ENCODE data around the gene TDP2.

Gene TDP2

DNA sequence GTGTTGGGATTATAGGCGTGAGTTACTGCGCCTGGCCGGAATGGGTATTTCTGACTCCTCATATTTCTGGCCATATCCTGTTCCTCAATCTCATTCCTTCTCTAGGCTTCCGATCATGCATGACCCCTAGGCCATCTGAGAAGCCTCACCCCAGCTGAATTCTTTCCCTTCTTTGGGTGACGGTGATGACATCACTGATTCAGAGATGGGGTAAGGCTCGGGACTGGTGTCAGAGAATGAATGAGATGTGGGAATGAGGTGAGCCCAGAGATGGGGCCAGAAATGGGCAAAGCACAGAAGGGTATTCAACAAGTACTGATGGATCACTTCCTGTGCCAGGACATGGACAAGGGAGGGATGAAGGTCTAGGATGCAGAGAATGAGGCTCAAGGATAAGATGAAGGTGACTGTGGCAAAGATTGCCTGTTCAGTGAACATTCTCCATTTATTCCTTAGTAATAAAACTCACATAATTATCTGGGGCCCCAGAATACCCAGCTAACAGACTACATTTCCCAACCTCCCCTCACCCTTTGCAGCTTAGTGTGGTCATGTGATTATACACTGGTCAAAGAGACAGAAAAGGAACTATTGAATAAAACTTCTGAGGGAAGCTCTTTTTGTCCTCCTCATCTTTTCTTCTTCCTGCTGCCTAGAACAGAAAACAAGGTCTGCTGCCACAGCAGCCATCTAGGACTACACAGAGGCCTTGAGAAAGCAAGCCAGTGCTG, 60.3 kb downstream of the TDP2 start:
- no peak overlapping the region for H3K4me3 ChIP-seq (replicated peaks; ENCODE audit: insufficient read depth, low read length)
- no peaks in the 10 kb centered on the region for H3K27me3 ChIP-seq (ENCODE audit: insufficient read depth, poor library complexity, severe bottlenecking)
- DNase-seq (ENCODE audit: low read depth in 1 of 2, low spot score in 1 of 2), result no peak
- TF ChIP-seq, protein P1, sequence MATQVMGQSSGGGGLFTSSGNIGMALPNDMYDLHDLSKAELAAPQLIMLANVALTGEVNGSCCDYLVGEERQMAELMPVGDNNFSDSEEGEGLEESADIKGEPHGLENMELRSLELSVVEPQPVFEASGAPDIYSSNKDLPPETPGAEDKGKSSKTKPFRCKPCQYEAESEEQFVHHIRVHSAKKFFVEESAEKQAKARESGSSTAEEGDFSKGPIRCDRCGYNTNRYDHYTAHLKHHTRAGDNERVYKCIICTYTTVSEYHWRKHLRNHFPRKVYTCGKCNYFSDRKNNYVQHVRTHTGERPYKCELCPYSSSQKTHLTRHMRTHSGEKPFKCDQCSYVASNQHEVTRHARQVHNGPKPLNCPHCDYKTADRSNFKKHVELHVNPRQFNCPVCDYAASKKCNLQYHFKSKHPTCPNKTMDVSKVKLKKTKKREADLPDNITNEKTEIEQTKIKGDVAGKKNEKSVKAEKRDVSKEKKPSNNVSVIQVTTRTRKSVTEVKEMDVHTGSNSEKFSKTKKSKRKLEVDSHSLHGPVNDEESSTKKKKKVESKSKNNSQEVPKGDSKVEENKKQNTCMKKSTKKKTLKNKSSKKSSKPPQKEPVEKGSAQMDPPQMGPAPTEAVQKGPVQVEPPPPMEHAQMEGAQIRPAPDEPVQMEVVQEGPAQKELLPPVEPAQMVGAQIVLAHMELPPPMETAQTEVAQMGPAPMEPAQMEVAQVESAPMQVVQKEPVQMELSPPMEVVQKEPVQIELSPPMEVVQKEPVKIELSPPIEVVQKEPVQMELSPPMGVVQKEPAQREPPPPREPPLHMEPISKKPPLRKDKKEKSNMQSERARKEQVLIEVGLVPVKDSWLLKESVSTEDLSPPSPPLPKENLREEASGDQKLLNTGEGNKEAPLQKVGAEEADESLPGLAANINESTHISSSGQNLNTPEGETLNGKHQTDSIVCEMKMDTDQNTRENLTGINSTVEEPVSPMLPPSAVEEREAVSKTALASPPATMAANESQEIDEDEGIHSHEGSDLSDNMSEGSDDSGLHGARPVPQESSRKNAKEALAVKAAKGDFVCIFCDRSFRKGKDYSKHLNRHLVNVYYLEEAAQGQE (IDR thresholded peaks at IDR 0.05; ENCODE audit: insufficient replicate concordance, low read depth), result no peak
- no peak for TF ChIP-seq POLR2AphosphoS5 (IDR thresholded peaks at IDR 0.05; ENCODE audit: low read depth)
- no peak for TF ChIP-seq CTCF (IDR thresholded peaks at IDR 0.05; ENCODE audit: insufficient read depth, low read length)
- TF ChIP-seq SPI1 (IDR thresholded peaks at IDR 0.05; ENCODE audit: borderline replicate concordance, low read depth), result no peak
- TF ChIP-seq GABPA (IDR thresholded peaks at IDR 0.05; ENCODE audit: low read depth), result no peak
- no peak overlapping the region for H3K27ac ChIP-seq (replicated peaks)

- Histone ChIP-seq H3K27ac (replicated peaks) (no peak overlapping the region), H3K27me3 (ENCODE audit: insufficient read depth, poor library complexity, severe bottlenecking) (no peaks in the 10 kb centered on the region), H3K4me3 (replicated peaks; ENCODE audit: insufficient read depth, low read length) (no peak overlapping the region)
- DNase-seq (ENCODE audit: low read depth in 1 of 2, low spot score in 1 of 2), result no peak
- TF ChIP-seq, protein P1 (IDR thresholded peaks at IDR 0.05; ENCODE audit: insufficient replicate concordance, low read depth), result no peak
- TF ChIP-seq GABPA (IDR thresholded peaks at IDR 0.05; ENCODE audit: low read depth), result no peak
Measured at GRCh38 chr6:24603241-24603640, 63.5 kb downstream of the TDP2 start.

DNA sequence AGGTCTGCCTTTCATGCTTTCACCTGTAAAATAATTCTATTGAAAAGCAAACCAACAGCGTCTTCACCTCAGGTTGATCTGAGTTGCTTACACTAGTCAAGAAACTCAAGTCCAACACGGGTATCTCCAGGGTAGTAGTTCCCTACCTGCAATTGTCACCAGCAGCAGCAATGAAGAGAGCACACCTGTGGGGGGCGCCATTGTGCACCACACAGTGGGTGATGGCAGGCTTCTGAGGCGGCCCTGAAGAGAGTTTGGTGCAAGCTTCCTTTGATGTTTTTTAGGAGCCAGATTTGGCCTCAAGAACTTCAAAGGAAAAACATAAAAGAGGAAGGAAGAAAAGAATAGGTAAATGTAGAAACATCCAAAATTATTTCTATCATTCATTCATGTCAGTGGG, 65.8 kb downstream of the TDP2 start:
- TF ChIP-seq, protein P1 (IDR thresholded peaks at IDR 0.05; ENCODE audit: insufficient replicate concordance, low read depth), result no peak
- TF ChIP-seq GABPA (IDR thresholded peaks at IDR 0.05; ENCODE audit: low read depth) (no peak), SPI1 (IDR thresholded peaks at IDR 0.05; ENCODE audit: borderline replicate concordance, low read depth) (no peak), POLR2AphosphoS5 (IDR thresholded peaks at IDR 0.05; ENCODE audit: low read depth) (no peak), CTCF (IDR thresholded peaks at IDR 0.05; ENCODE audit: insufficient read depth, low read length) (no peak)
- Histone ChIP-seq H3K27ac (replicated peaks) (no peak overlapping the region), H3K4me3 (replicated peaks; ENCODE audit: insufficient read depth, low read length) (no peak overlapping the region), H3K27me3 (ENCODE audit: insufficient read depth, poor library complexity, severe bottlenecking) (no peaks in the 10 kb centered on the region)
- no peak for DNase-seq (ENCODE audit: low read depth in 1 of 2, low spot score in 1 of 2)

Data from HL-60 (cell line).